A549 (cell line): Measurements from ENCODE around the gene CNPY4. TPM values are rescaled to one million over a fixed set of nuclear protein-coding genes. Genes with fewer than 3 reads are reported as not detected.

Experiments
- ATAC-seq, 2 experiments: fragments of 200-7000 bp in 1 of 2; fragments of >200 bp in 1 of 2; cut with Nextera tagmentation in 1 of 2; cut with Tn5 transposase in 1 of 2; 3 replicates each; pipeline versions ENCODE4 v1.8.0 to v1.9.1; 2018 to 2020; ENCODE audit warnings: mild to moderate bottlenecking in 1 of 2, moderate library complexity in 1 of 2
- CTCF ChIA-PET: fragments of 300-600 bp; sonication (Branson Sonifier 250); formaldehyde crosslinking; extraction: SDS; loops from one replicate; lab custom pipeline; 2021; ENCODE audit warnings: antibody characterized with exemption, inconsistent platforms; lab: Yijun Ruan, JAX
- POLR2A ChIA-PET: fragments of 350-600 bp; formaldehyde crosslinking; extraction: SDS; loops from one replicate; lab custom pipeline; 2021; ENCODE audit warnings: antibody characterized with exemption, inconsistent platforms; lab: Yijun Ruan, JAX
- DNase-seq, 2 experiments: peaks; one replicate each; pipeline versions ENCODE4 v3.0.0 to v3.0.0-alpha.2; 2011 to 2016; ENCODE audit warnings: low read depth in 1 of 2, low spot score in 1 of 2
- FAIRE-seq: peaks from 2 replicates; lab custom pipeline; 2011; peaks lifted over from hg19 to GRCh38; lab: Jason Lieb, UNC
- H3K27ac ChIP-seq, 2 experiments: fragments of >200 bp; sonication (Bioruptor Twin); formaldehyde crosslinking; 3 replicates each; pipeline ENCODE4 v1.5.1; 2016 to 2017
- H3K4me1 ChIP-seq: fragments of >200 bp; sonication (Bioruptor Twin); formaldehyde crosslinking; 3 replicates; pipeline ENCODE4 v1.6.1; 2016
- H3K4me2 ChIP-seq: fragments of >200 bp; sonication (Bioruptor Twin); formaldehyde crosslinking; 3 replicates; pipeline ENCODE4 v1.6.1; 2016
- H3K4me3 ChIP-seq: fragments of >200 bp; sonication (Bioruptor Twin); formaldehyde crosslinking; 3 replicates; pipeline ENCODE4 v1.5.1; 2016
- H3K9me3 ChIP-seq: fragments of >200 bp; sonication (Bioruptor Twin); formaldehyde crosslinking; 3 replicates; pipeline ENCODE4 v1.6.1; 2016
- ATOH8 ChIP-seq: fragments of 250-450 bp; sonication (Bioruptor Pico); IDR thresholded peaks from 2 replicates; pipeline ENCODE4 v1.5.0; 2020; ENCODE audit warnings: low read depth, mild to moderate bottlenecking, moderate library complexity
- CBX8 ChIP-seq: fragments of 200-600 bp; sonication (generic); IDR thresholded peaks from 2 replicates; pipeline ENCODE4 v1.6.1; 2016
- CHD2 ChIP-seq: fragments of 150-350 bp; IDR thresholded peaks from 2 replicates; pipeline ENCODE4 v1.6.1; 2014; ENCODE audit warnings: low read length; ENCODE audit not compliant: partially characterized antibody
- CHD4 ChIP-seq: fragments of 200-600 bp; sonication (generic); IDR thresholded peaks from 2 replicates; pipeline ENCODE4 v1.6.1; 2016; ENCODE audit warnings: antibody characterized with exemption, mild to moderate bottlenecking, borderline replicate concordance
- CTCF ChIP-seq: fragments of >200 bp; sonication (Bioruptor Twin); formaldehyde crosslinking; IDR thresholded peaks from 3 replicates; pipeline ENCODE4 v1.5.1; 2016
- EHF ChIP-seq: fragments of 250-450 bp; sonication (Bioruptor Pico); IDR thresholded peaks from 2 replicates; pipeline ENCODE4 v1.5.0; 2020; ENCODE audit warnings: mild to moderate bottlenecking
- HOXB13 ChIP-seq: fragments of 250-450 bp; sonication (Bioruptor Pico); IDR thresholded peaks from 2 replicates; pipeline ENCODE4 v1.5.0; 2020; ENCODE audit warnings: low read depth, mild to moderate bottlenecking, moderate library complexity
- KDM1A ChIP-seq: fragments of 200-600 bp; sonication (generic); IDR thresholded peaks from 2 replicates; pipeline ENCODE4 v1.6.1; 2016; ENCODE audit warnings: low read depth, mild to moderate bottlenecking
- MAFK ChIP-seq: fragments of 450-650 bp; IDR thresholded peaks from 2 replicates; pipeline ENCODE4 v1.6.1; 2014; ENCODE audit not compliant: partially characterized antibody
- MAX ChIP-seq: IDR thresholded peaks from 2 replicates; pipeline ENCODE4 v1.6.1; 2012
- MAZ ChIP-seq: fragments of 150-350 bp; IDR thresholded peaks from 2 replicates; pipeline ENCODE4 v1.6.1; 2014; ENCODE audit warnings: antibody characterized with exemption, low read depth, low read length, borderline replicate concordance
- MYC ChIP-seq: IDR thresholded peaks from 2 replicates; pipeline ENCODE4 v1.6.1; 2012; ENCODE audit warnings: mild to moderate bottlenecking, inconsistent platforms, low read length, improper control_type of control experiment, borderline replicate concordance
- NFE2L2 ChIP-seq: fragments of 150-350 bp; conservative IDR thresholded peaks from 2 replicates; pipeline ENCODE4 v1.6.1; 2014; ENCODE audit warnings: low read length
- POLR2A ChIP-seq: IDR thresholded peaks from 2 replicates; pipeline ENCODE4 v1.6.1; 2012; ENCODE audit warnings: mild to moderate bottlenecking, low read length
- POLR2AphosphoS2 ChIP-seq: conservative IDR thresholded peaks from 2 replicates; pipeline ENCODE4 v1.6.1; 2012; ENCODE audit warnings: low read length, improper control_type of control experiment, inconsistent platforms
- RAD21 ChIP-seq, 2 experiments: fragments of >200 bp in 1 of 2; sonication (Bioruptor Twin) in 1 of 2; formaldehyde crosslinking in 1 of 2; IDR thresholded peaks in 1 of 2; conservative IDR thresholded peaks in 1 of 2; 2 replicates in 1 of 2; 3 replicates in 1 of 2; pipeline ENCODE4 v1.6.1; 2012 to 2018; ENCODE audit warnings: inconsistent platforms in 1 of 2
- REST ChIP-seq: fragments of 200-600 bp; sonication (generic); IDR thresholded peaks from 2 replicates; pipeline ENCODE4 v1.6.1; 2016; ENCODE audit warnings: antibody characterized with exemption, mild to moderate bottlenecking, moderate library complexity
- RFX5 ChIP-seq: fragments of 450-650 bp; IDR thresholded peaks from 2 replicates; pipeline ENCODE4 v1.7.1; 2014; ENCODE audit warnings: antibody characterized with exemption, mild to moderate bottlenecking, moderate library complexity
- TP53 ChIP-seq: fragments of 250-450 bp; sonication (Bioruptor Pico); IDR thresholded peaks from 2 replicates; pipeline ENCODE4 v1.5.0; 2021; ENCODE audit warnings: mild to moderate bottlenecking, moderate library complexity
- ZSCAN20 ChIP-seq: fragments of 250-450 bp; sonication (Bioruptor Pico); IDR thresholded peaks from 2 replicates; pipeline ENCODE4 v1.8.0; 2022; ENCODE audit warnings: mild to moderate bottlenecking, moderate library complexity
- WGBS: methylation state at CpG from one replicate; pipeline ENCODE4 v1.1.6; 2017; ENCODE audit errors: missing lambda C conversion rate; 5-methylcytosine and 5-hydroxymethylcytosine counted together
- polyA plus RNA-seq, 4 experiments: library from polyadenylated mRNA; depleted of rRNA in 3 of 4; stranded (reverse); fragments of >200 nt; fragmentation: RNase III in 1 of 4; extraction: RNeasy Plus Mini Kit Qiagen cat#74134 plus additional on column Dnase treatment in 1 of 4; gene quantifications; 2 replicates in 3 of 4; 3 replicates in 1 of 4; pipeline ENCODE4 v1.2.3, GENCODE V29; 2011 to 2017

The CNPY4 gene
- polyA plus RNA-seq, 2 of the 4 experiments (the other 2 are of a cell fraction), result 11.7 to 22.8 TPM

GRCh38 chr7:100147278-100147677 is 27.8 kb downstream of the CNPY4 start:
- H3K9me3 ChIP-seq, result no peaks in the 10 kb centered on the region
- no peak overlapping the region for H3K4me3 ChIP-seq
- FAIRE-seq (no peak), ATAC-seq (no peak), DNase-seq (no peak)
- H3K4me1 ChIP-seq, result peaks cover 9% of the 10 kb centered on the region; the same call in 1 of the 3 replicates
- TF ChIP-seq MAFK, result no peak
- no peak for TF ChIP-seq CTCF
- no peak for TF ChIP-seq NFE2L2
- no peak for TF ChIP-seq ATOH8 (CRISPR knock-in tag)
- TF ChIP-seq MAX, result no peak
- no peak for TF ChIP-seq MYC
- TF ChIP-seq CHD4, result no peak
- no peak for TF ChIP-seq CBX8
- no peak for TF ChIP-seq HOXB13
- no peak for TF ChIP-seq ZSCAN20 (CRISPR knock-in tag)
- TF ChIP-seq POLR2AphosphoS2, result no peak
- TF ChIP-seq MAZ, result no peak
- TF ChIP-seq REST, result no peak
- TF ChIP-seq POLR2A, result no peak
- TF ChIP-seq RFX5, result no peak
- TF ChIP-seq KDM1A, result no peak
- TF ChIP-seq CHD2, result no peak
- POLR2A ChIA-PET, result interaction anchor here (3.1 kb wide), 1 partner anchor 14 kb away, joined by 16 read pairs; no protein-coding TSS in a partner anchor
- H3K4me2 ChIP-seq, result no peak overlapping the region
- CTCF ChIA-PET, result interaction anchor here (1.4 to 23.1 kb wide), 3 partner anchors 12 to 91 kb away, joined by 3 to 245 read pairs (median 3); no protein-coding TSS in a partner anchor
- WGBS, result 91% methylated on average over 2 of the region's 2 CpGs
- H3K27ac ChIP-seq, result no peak overlapping the region

- Histone ChIP-seq H3K4me2 (peak overlapping the region; percentile 77), H3K27ac (peak overlapping the region; percentile 78 to 88), H3K9me3 (no peaks in the 10 kb centered on the region), H3K4me3 (peak overlapping the region; percentile 38), H3K4me1 (peaks cover 9% of the 10 kb centered on the region; the same call in 2 of the 3 replicates)
- peak in 1 of 2 experiments; percentile 7; a peak in 1 of 6 replicates for ATAC-seq
- no peak for DNase-seq
- ChIA-PET POLR2A (interaction anchor here (0.6 to 3.1 kb wide), 13 partner anchors 9 to 229 kb away, joined by 3 to 16 read pairs (median 6); partner anchors contain the start of genes AP4M1, GPC2, MBLAC1 and MCM7), CTCF (interaction anchor here (23.1 kb wide), 1 partner anchor 14 kb away, joined by 245 read pairs; no protein-coding TSS in a partner anchor)
- no peak for FAIRE-seq
- 7% methylated on average over 14 of the region's 14 CpGs for WGBS
- TF ChIP-seq TP53 (CRISPR knock-in tag), result no peak
- TF ChIP-seq RAD21 (conservative IDR thresholded peaks at IDR 0.05 in 1 of 2, IDR thresholded peaks at IDR 0.05 in 1 of 2), result no peak
- peak; percentile 23; the same call in 1 of the 2 replicates for TF ChIP-seq EHF (CRISPR knock-in tag)
- peak; percentile 36; the same call in 1 of the 2 replicates for TF ChIP-seq CHD4
Measured at GRCh38 chr7:100148225-100148558, 28.8 kb downstream of the CNPY4 start.
